ENCODE measurements around the gene USP46.

GRCh38 chr4:52574036-52574435, 85.1 kb downstream of the USP46 start:
- TF ChIP-seq POLR2A (IDR thresholded peaks at IDR 0.05; ENCODE audit: low read depth, low read length), result no peak
- no peak for TF ChIP-seq USF2 (IDR thresholded peaks at IDR 0.05; ENCODE audit: low read depth, low read length)
- no peak for TF ChIP-seq CTCF (conservative IDR thresholded peaks at IDR 0.05; ENCODE audit: low read depth, low read length)
- TF ChIP-seq RAD21 (IDR thresholded peaks at IDR 0.05; ENCODE audit: low read length), result no peak
